ENCODE measurements around the gene SERPINA3. TPM values are rescaled to one million over a fixed set of nuclear protein-coding genes. Genes with fewer than 3 reads are reported as not detected.
A peak's percentile ranks its signal among the peaks of the same experiment; 100 is the strongest.
"Not testable (repeated sequence)": the region's sequence is repeated elsewhere in the genome, so short reads cannot be mapped to it uniquely, and the experiment has no call there.

Gene SERPINA3
- total RNA-seq, 5 donors from 2014 or later (not counting 1 experiment from before 2014, with no cell fraction given): 4.0 to 6.1 (median 4.4) TPM; not detected in 2

- peaks cover 5 to 11% of the 10 kb centered on the region in 2 donors for H3K27me3 Mint-ChIP-seq
- 84% methylated on average over 4 of the region's 5 CpGs for WGBS (ENCODE audit: insufficient coverage)
- H3K4me1 Mint-ChIP-seq: no peaks in the 10 kb centered on the region
- Histone ChIP-seq H3K36me3 (ENCODE audit: control insufficient read depth in 2 of 2, extremely low read depth in 1 of 2, insufficient read depth in 1 of 2, low read length in 1 of 2) (no peaks in the 10 kb centered on the region), H3K27ac (ENCODE audit: low read length) (no peak overlapping the region), H3K4me1 (ENCODE audit: control insufficient read depth in 1 of 2, extremely low read depth in 1 of 2, insufficient read depth in 2 of 2, low read length in 2 of 2) (no peaks in the 10 kb centered on the region), H3K27me3 (replicated peaks in 1 of 2; ENCODE audit: control insufficient read depth in 2 of 2, extremely low read depth in 1 of 2, insufficient read depth in 2 of 2, low read length in 1 of 2) (peaks cover 0 to 17% of the 10 kb centered on the region in 2 experiments), H3K4me3 (ENCODE audit: control insufficient read depth in 1 of 2, extremely low read depth in 1 of 2, low read length in 1 of 2) (no peak overlapping the region), H3K9me3 (no peaks in the 10 kb centered on the region)
- no peak for ATAC-seq (replicated peaks in 1 of 4)
- no peaks in the 10 kb centered on the region for H3K9me3 Mint-ChIP-seq
- no peak overlapping the region for H3K27ac Mint-ChIP-seq
- CTCF ChIA-PET: no interaction called here
- H3K36me3 Mint-ChIP-seq: no peaks in the 10 kb centered on the region
- no peak for DNase-seq
- POLR2A ChIA-PET: no interaction called here
- H3K4me3 Mint-ChIP-seq: no peak overlapping the region
These were observed 36.2 kb upstream of the SERPINA3 start for GRCh38 chr14:94575730-94576585.

DNA sequence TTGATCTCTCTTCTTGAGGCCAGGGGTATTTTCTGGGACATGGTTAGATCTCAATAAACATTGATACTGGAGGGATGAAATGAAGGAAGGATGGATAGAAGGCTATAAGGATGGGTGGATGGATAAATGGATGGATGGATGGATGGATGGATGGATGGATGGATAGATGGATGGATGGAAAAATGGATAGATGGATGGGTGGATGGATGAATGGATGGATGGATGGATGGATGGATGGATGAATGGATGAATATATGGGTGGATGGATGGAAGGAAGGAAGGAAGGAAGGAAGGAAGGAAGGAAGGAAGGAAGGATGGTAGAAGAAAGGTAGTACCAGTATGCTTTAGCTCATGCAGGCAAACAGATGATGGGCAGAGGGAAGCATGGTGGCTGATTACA is 34.7 kb upstream of the SERPINA3 start:
- H3K27ac ChIP-seq (ENCODE audit: low read length); H3K36me3 ChIP-seq (ENCODE audit: control insufficient read depth in 2 of 2, extremely low read depth in 1 of 2, insufficient read depth in 1 of 2, low read length in 1 of 2); H3K9me3 ChIP-seq; CTCF ChIA-PET; DNase-seq; POLR2A ChIA-PET; ATAC-seq (replicated peaks in 1 of 4); H3K4me1 Mint-ChIP-seq; H3K36me3 Mint-ChIP-seq; H3K9me3 Mint-ChIP-seq; H3K4me3 ChIP-seq (ENCODE audit: control insufficient read depth in 1 of 2, extremely low read depth in 1 of 2, low read length in 1 of 2); H3K4me1 ChIP-seq (ENCODE audit: control insufficient read depth in 1 of 2, extremely low read depth in 1 of 2, insufficient read depth in 2 of 2, low read length in 2 of 2); H3K4me3 Mint-ChIP-seq; H3K27ac Mint-ChIP-seq: not testable (repeated sequence)
- H3K27me3 Mint-ChIP-seq: peaks cover 5 to 11% of the 10 kb centered on the region in 2 donors
- peaks cover 0 to 19% of the 10 kb centered on the region in 2 experiments for H3K27me3 ChIP-seq (replicated peaks in 1 of 2; ENCODE audit: control insufficient read depth in 2 of 2, extremely low read depth in 1 of 2, insufficient read depth in 2 of 2, low read length in 1 of 2)

DNA sequence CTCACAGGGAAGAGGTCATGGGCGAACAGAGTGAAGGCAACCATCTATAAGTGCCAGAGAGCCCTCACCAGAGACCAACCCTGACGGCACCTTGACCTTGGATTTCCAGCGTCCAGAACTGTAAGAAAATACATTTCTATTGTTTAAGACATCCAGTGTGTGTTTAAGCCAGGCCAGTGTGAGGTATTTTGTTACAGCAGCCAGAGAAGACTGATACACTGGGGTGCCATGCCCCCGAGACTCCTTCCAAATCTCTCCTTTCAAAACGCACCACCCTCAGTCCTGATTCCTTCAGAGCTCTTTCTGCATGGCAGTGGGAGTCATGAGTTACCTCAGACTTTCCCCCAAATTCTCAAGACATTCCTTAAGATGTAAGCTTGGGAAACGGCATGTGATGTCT is 33.5 kb upstream of the SERPINA3 start:
- no peaks in the 10 kb centered on the region for H3K4me1 ChIP-seq (ENCODE audit: control insufficient read depth in 1 of 2, extremely low read depth in 1 of 2, insufficient read depth in 2 of 2, low read length in 2 of 2)
- WGBS (ENCODE audit: insufficient coverage): 75% methylated on average over 5 of the region's 6 CpGs

GRCh38 chr14:94581127-94581999 is 30.8 kb upstream of the SERPINA3 start, which contains the start of gene SERPINA5:
Gene SERPINA5, plus strand, starts transcription at chr14:94581426. Its CDS starts 5,937 bp downstream, at chr14:94587363.
- DNase-seq (no peak), ATAC-seq (replicated peaks in 1 of 4) (no peak)
- 48% methylated on average over 16 of the region's 18 CpGs for WGBS (ENCODE audit: insufficient coverage)
- H3K27ac ChIP-seq (ENCODE audit: low read length): no peak within 1 kb of the TSS
- H3K4me3 ChIP-seq (ENCODE audit: control insufficient read depth in 1 of 2, extremely low read depth in 1 of 2, low read length in 1 of 2): no peak within 1 kb of the TSS
- H3K27me3 ChIP-seq (replicated peaks in 1 of 2; ENCODE audit: control insufficient read depth in 2 of 2, extremely low read depth in 1 of 2, insufficient read depth in 2 of 2, low read length in 1 of 2): peaks cover 0 to 26% of the 10 kb centered on the region in 2 experiments
- Mint-ChIP-seq H3K4me1 (no peaks in the 10 kb centered on the region), H3K27me3 (peaks cover 0 to 10% of the 10 kb centered on the region in 2 donors), H3K27ac (no peak within 1 kb of the TSS), H3K9me3 (no peaks in the 10 kb centered on the region), H3K36me3 (no peaks in the 10 kb centered on the region), H3K4me3 (no peak within 1 kb of the TSS)
- no peaks in the 10 kb centered on the region for H3K9me3 ChIP-seq
- H3K4me1 ChIP-seq (ENCODE audit: control insufficient read depth in 1 of 2, extremely low read depth in 1 of 2, insufficient read depth in 2 of 2, low read length in 2 of 2): no peaks in the 10 kb centered on the region
- H3K36me3 ChIP-seq (ENCODE audit: control insufficient read depth in 2 of 2, extremely low read depth in 1 of 2, insufficient read depth in 1 of 2, low read length in 1 of 2): no peaks in the 10 kb centered on the region
- ChIA-PET CTCF (no interaction called here), POLR2A (no interaction called here)

More for the DNA sequence above, 33.5 kb upstream of the SERPINA3 start:
- Histone ChIP-seq H3K27ac (ENCODE audit: low read length) (no peak overlapping the region), H3K9me3 (no peaks in the 10 kb centered on the region), H3K36me3 (ENCODE audit: control insufficient read depth in 2 of 2, extremely low read depth in 1 of 2, insufficient read depth in 1 of 2, low read length in 1 of 2) (no peaks in the 10 kb centered on the region), H3K27me3 (replicated peaks in 1 of 2; ENCODE audit: control insufficient read depth in 2 of 2, extremely low read depth in 1 of 2, insufficient read depth in 2 of 2, low read length in 1 of 2) (peaks cover 0 to 19% of the 10 kb centered on the region in 2 experiments), H3K4me3 (ENCODE audit: control insufficient read depth in 1 of 2, extremely low read depth in 1 of 2, low read length in 1 of 2) (no peak overlapping the region)
- Mint-ChIP-seq H3K27ac (no peak overlapping the region), H3K36me3 (no peaks in the 10 kb centered on the region), H3K9me3 (no peaks in the 10 kb centered on the region), H3K4me1 (no peaks in the 10 kb centered on the region), H3K27me3 (peaks cover 0 to 10% of the 10 kb centered on the region in 2 donors), H3K4me3 (no peak overlapping the region)
- POLR2A ChIA-PET: no interaction called here
- no peak for DNase-seq
- ATAC-seq (replicated peaks in 1 of 4): no peak
- CTCF ChIA-PET: no interaction called here

- Mint-ChIP-seq H3K27me3 (peaks cover 0 to 14% of the 10 kb centered on the region in 2 donors), H3K27ac (peak overlapping the region in 1 of 2 donors; percentile 24), H3K9me3 (no peaks in the 10 kb centered on the region), H3K4me3 (no peak overlapping the region), H3K36me3 (no peaks in the 10 kb centered on the region), H3K4me1 (no peaks in the 10 kb centered on the region)
- ATAC-seq (replicated peaks in 1 of 4) (no peak), DNase-seq (no peak)
- H3K4me1 ChIP-seq (ENCODE audit: control insufficient read depth in 1 of 2, extremely low read depth in 1 of 2, insufficient read depth in 2 of 2, low read length in 2 of 2): no peaks in the 10 kb centered on the region
- peaks cover 0 to 24% of the 10 kb centered on the region in 2 experiments for H3K27me3 ChIP-seq (replicated peaks in 1 of 2; ENCODE audit: control insufficient read depth in 2 of 2, extremely low read depth in 1 of 2, insufficient read depth in 2 of 2, low read length in 1 of 2)
- no peaks in the 10 kb centered on the region for H3K9me3 ChIP-seq
- no peaks in the 10 kb centered on the region for H3K36me3 ChIP-seq (ENCODE audit: control insufficient read depth in 2 of 2, extremely low read depth in 1 of 2, insufficient read depth in 1 of 2, low read length in 1 of 2)
- H3K4me3 ChIP-seq (ENCODE audit: control insufficient read depth in 1 of 2, extremely low read depth in 1 of 2, low read length in 1 of 2): no peak overlapping the region
- 95% methylated on average over 4 of the region's 7 CpGs for WGBS (ENCODE audit: insufficient coverage)
- H3K27ac ChIP-seq (ENCODE audit: low read length): no peak overlapping the region
- ChIA-PET POLR2A (no interaction called here), CTCF (no interaction called here)
These were observed 29.9 kb upstream of the SERPINA3 start for GRCh38 chr14:94582199-94582750.

- DNase-seq: no peak
- Histone ChIP-seq H3K4me3 (ENCODE audit: control insufficient read depth in 1 of 2, extremely low read depth in 1 of 2, low read length in 1 of 2) (no peak overlapping the region), H3K4me1 (ENCODE audit: control insufficient read depth in 1 of 2, extremely low read depth in 1 of 2, insufficient read depth in 2 of 2, low read length in 2 of 2) (no peaks in the 10 kb centered on the region), H3K27me3 (replicated peaks in 1 of 2; ENCODE audit: control insufficient read depth in 2 of 2, extremely low read depth in 1 of 2, insufficient read depth in 2 of 2, low read length in 1 of 2) (peaks cover 0 to 24% of the 10 kb centered on the region in 2 experiments), H3K36me3 (ENCODE audit: control insufficient read depth in 2 of 2, extremely low read depth in 1 of 2, insufficient read depth in 1 of 2, low read length in 1 of 2) (no peaks in the 10 kb centered on the region), H3K9me3 (no peaks in the 10 kb centered on the region), H3K27ac (ENCODE audit: low read length) (no peak overlapping the region)
- no peak overlapping the region for H3K4me3 Mint-ChIP-seq
- ChIA-PET POLR2A (no interaction called here), CTCF (no interaction called here)
- no peaks in the 10 kb centered on the region for H3K36me3 Mint-ChIP-seq
- peak overlapping the region in 1 of 2 donors; percentile 24 for H3K27ac Mint-ChIP-seq
- no peaks in the 10 kb centered on the region for H3K9me3 Mint-ChIP-seq
- WGBS (ENCODE audit: insufficient coverage): 80% methylated on average over 3 of the region's 3 CpGs
- peaks cover 0 to 14% of the 10 kb centered on the region in 2 donors for H3K27me3 Mint-ChIP-seq
- no peaks in the 10 kb centered on the region for H3K4me1 Mint-ChIP-seq
- ATAC-seq (replicated peaks in 1 of 4): no peak
These were observed 29.3 kb upstream of the SERPINA3 start for GRCh38 chr14:94582851-94583250.
